K562 (cell line): ENCODE measurements around the gene FAM186B. TPM values are rescaled to one million over a fixed set of nuclear protein-coding genes. Genes with fewer than 3 reads are reported as not detected.

Source experiments
- COPS2 ChIP-seq: fragments of 450-650 bp; conservative IDR thresholded peaks from 2 replicates; pipeline ENCODE4 v1.6.1; 2016; ENCODE audit warnings: mild to moderate bottlenecking, moderate library complexity
- POLR2G ChIP-seq: fragments of 200-400 bp; formaldehyde crosslinking; IDR thresholded peaks from 2 replicates; pipeline ENCODE4 v1.6.1; 2017; ENCODE audit warnings: low read depth, mild to moderate bottlenecking, antibody characterized with exemption, low read length, moderate library complexity
- polyA plus RNA-seq, 8 experiments: library from polyadenylated mRNA; depleted of rRNA in 4 of 8; stranded (reverse) in 5 of 8; unstranded in 3 of 8; fragments of >200 nt; fragmentation: Nextera tagmentation in 2 of 8; fragmentation: Illumina TruSeq in 1 of 8; extraction: Ambion mirVana in 2 of 8; extraction: Trizol in 1 of 8; gene quantifications; 2 replicates each; pipeline versions ENCODE4 v1.2.1 to v1.2.3, GENCODE V29; 2011 to 2014; ENCODE audit warnings: inconsistent platforms in 1 of 8, missing spikeins in 1 of 8
- small RNA-seq: library from RNA; depleted of rRNA; stranded (forward); fragments of <200 nt; gene quantifications from one replicate; pipeline ENCODE3, GENCODE V24; 2014
- total RNA-seq, 7 experiments: library from RNA; depleted of rRNA in 6 of 7; stranded (reverse); fragments of >200 nt in 6 of 7; fragmentation: Illumina TruSeq in 2 of 7; extraction: Trizol in 2 of 7; gene quantifications; 2 replicates each; pipeline versions ENCODE4 v1.2.1 to v1.2.3, GENCODE V29; 2011 to 2021; ENCODE audit warnings: low replicate concordance in 1 of 7
- TF ChIP-seq, protein P1 (sequence below): sonication (generic); formaldehyde crosslinking; IDR thresholded peaks from 2 replicates; pipeline ENCODE4 v1.8.0; 2022; ENCODE audit warnings: missing genetic modification reagents, mild to moderate bottlenecking, moderate library complexity, borderline replicate concordance
- TF ChIP-seq, protein P2 (sequence below): fragments of 250-450 bp; sonication (Bioruptor Pico); IDR thresholded peaks from 2 replicates; pipeline ENCODE4 v1.4.0; 2020

Gene FAM186B
- total and polyA plus RNA-seq, 9 of the 15 experiments (the other 6 are each of a cell fraction or from before 2014, with no cell fraction given) = 0.07 to 0.42 (median 0.15) TPM

DNA sequence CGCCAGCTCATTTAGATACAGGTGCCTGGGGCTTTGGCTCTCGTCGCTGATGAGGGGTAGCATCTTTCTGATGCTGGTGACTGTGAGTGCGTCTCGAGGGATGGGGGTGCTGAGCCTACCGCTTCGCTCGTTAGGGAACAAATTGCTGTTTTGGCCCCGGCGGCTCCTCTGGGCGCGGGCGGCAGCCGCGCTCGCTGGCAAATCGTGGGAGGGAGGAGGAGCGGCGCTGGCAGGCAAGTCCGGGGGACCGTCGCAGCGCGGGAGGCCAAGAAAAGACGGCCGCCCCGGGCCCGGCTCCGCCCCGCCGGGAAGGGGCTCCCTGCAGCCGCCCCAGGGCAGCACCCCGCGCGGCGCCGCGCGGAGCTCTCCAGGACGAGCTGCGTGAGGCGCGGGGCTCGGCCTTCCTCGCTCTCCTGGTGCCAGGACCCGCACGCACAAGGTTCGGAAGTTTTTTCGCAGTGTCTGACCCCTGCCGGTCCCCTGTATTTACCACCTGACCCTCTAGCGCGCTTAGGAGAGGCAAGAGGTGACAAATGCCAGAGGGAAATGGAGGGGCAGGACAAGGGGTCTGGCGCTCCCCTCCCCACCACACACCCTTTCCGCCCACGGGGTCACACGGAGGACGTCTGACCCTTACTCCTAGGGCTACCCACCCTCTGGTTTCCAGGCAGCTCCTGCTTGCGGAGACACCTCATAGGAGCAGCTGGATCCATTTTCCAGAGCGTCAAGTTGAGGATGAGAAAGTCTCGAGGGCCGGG, 67.5 kb downstream of the FAM186B start (continued):
- TF ChIP-seq, protein P1, sequence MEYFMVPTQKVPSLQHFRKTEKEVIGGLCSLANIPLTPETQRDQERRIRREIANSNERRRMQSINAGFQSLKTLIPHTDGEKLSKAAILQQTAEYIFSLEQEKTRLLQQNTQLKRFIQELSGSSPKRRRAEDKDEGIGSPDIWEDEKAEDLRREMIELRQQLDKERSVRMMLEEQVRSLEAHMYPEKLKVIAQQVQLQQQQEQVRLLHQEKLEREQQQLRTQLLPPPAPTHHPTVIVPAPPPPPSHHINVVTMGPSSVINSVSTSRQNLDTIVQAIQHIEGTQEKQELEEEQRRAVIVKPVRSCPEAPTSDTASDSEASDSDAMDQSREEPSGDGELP (CRISPR knock-in tag) = 0 out of 2 replicates have a peak, but pooled peaks have one; percentile 14
- TF ChIP-seq POLR2G (0 out of 2 replicates have a peak, but pooled peaks have one; percentile 20), COPS2 (no peak)
- TF ChIP-seq, protein P2, sequence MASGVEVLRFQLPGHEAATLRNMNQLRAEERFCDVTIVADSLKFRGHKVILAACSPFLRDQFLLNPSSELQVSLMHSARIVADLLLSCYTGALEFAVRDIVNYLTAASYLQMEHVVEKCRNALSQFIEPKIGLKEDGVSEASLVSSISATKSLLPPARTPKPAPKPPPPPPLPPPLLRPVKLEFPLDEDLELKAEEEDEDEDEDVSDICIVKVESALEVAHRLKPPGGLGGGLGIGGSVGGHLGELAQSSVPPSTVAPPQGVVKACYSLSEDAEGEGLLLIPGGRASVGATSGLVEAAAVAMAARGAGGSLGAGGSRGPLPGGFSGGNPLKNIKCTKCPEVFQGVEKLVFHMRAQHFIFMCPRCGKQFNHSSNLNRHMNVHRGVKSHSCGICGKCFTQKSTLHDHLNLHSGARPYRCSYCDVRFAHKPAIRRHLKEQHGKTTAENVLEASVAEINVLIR = no peak

Small RNAs within 50 kb of the gene (small RNA-seq; reads per million reads assigned to genes)
- gene HIGD1AP9 (not detected), gene POLR2KP1 (not detected), gene RNU6-834P (not detected)

Other genes with a start within 250 kb of the FAM186B start
Only the 7 nearest of the 8 such genes appear.
- 0.08 TPM in 1 of 2 replicates, not detected in the other for gene KCNH3, start 66.6 kb downstream of the FAM186B start, total RNA-seq (2014; rRNA removed)
- not detected in 2 replicates for gene KCNH3, start 66.6 kb downstream of the FAM186B start, total RNA-seq (2014; rRNA removed; fragmentation: Illumina TruSeq; extraction: Trizol)
- gene KCNH3, start 66.6 kb downstream of the FAM186B start, total RNA-seq (2015; rRNA removed; fragmentation: Illumina TruSeq; extraction: Trizol) = not detected in 2 replicates
- gene KCNH3, start 66.6 kb downstream of the FAM186B start, total RNA-seq (2021) = 0.09 and 0.29 TPM in 2 replicates
- gene KCNH3, start 66.6 kb downstream of the FAM186B start, polyA plus RNA-seq (2011; rRNA removed) = 0.01 and 0.04 TPM in 2 replicates
- gene KCNH3, start 66.6 kb downstream of the FAM186B start, polyA plus RNA-seq (2014; fragmentation: Illumina TruSeq; extraction: Trizol) = not detected in 2 replicates
- gene KCNH3, start 66.6 kb downstream of the FAM186B start, polyA plus RNA-seq (2014; fragmentation: Nextera tagmentation; extraction: Ambion mirVana) = not detected
- 0.09 TPM in 1 of 2 replicates, not detected in the other for gene KCNH3, start 66.6 kb downstream of the FAM186B start, polyA plus RNA-seq (2014; rRNA removed)
- gene MCRS1, start 37.5 kb downstream of the FAM186B start, total RNA-seq (2014; rRNA removed) = 69.2 and 95.6 TPM in 2 replicates
- 36.4 and 50.0 TPM in 2 replicates for gene MCRS1, start 37.5 kb downstream of the FAM186B start, total RNA-seq (2014; rRNA removed; fragmentation: Illumina TruSeq; extraction: Trizol)
- gene MCRS1, start 37.5 kb downstream of the FAM186B start, total RNA-seq (2015; rRNA removed; fragmentation: Illumina TruSeq; extraction: Trizol) = 71.7 and 73.2 TPM in 2 replicates
- gene MCRS1, start 37.5 kb downstream of the FAM186B start, total RNA-seq (2021) = 88.0 and 94.5 TPM in 2 replicates
- gene MCRS1, start 37.5 kb downstream of the FAM186B start, polyA plus RNA-seq (2011; rRNA removed) = 70.1 and 89.9 TPM in 2 replicates
- 74.2 and 74.9 TPM in 2 replicates for gene MCRS1, start 37.5 kb downstream of the FAM186B start, polyA plus RNA-seq (2014; fragmentation: Illumina TruSeq; extraction: Trizol)
- gene MCRS1, start 37.5 kb downstream of the FAM186B start, polyA plus RNA-seq (2014; fragmentation: Nextera tagmentation; extraction: Ambion mirVana) = 10 to 100 TPM; 60.8 to 98.6 TPM
- 99.9 and 100 TPM in 2 replicates for gene MCRS1, start 37.5 kb downstream of the FAM186B start, polyA plus RNA-seq (2014; rRNA removed)
- 5.7 and 7.1 TPM in 2 replicates for gene PRPF40B, start 17.9 kb upstream of the FAM186B start, total RNA-seq (2014; rRNA removed)
- 5.0 and 5.8 TPM in 2 replicates for gene PRPF40B, start 17.9 kb upstream of the FAM186B start, total RNA-seq (2014; rRNA removed; fragmentation: Illumina TruSeq; extraction: Trizol)
- gene PRPF40B, start 17.9 kb upstream of the FAM186B start, total RNA-seq (2015; rRNA removed; fragmentation: Illumina TruSeq; extraction: Trizol) = 4.8 TPM in 2 replicates
- gene PRPF40B, start 17.9 kb upstream of the FAM186B start, total RNA-seq (2021) = 8.5 and 10.6 TPM in 2 replicates
- gene PRPF40B, start 17.9 kb upstream of the FAM186B start, polyA plus RNA-seq (2011; rRNA removed) = 4.5 and 5.2 TPM in 2 replicates
- gene PRPF40B, start 17.9 kb upstream of the FAM186B start, polyA plus RNA-seq (2014; fragmentation: Illumina TruSeq; extraction: Trizol) = 4.6 and 5.1 TPM in 2 replicates
- gene PRPF40B, start 17.9 kb upstream of the FAM186B start, polyA plus RNA-seq (2014; fragmentation: Nextera tagmentation; extraction: Ambion mirVana) = under 1 TPM; 0.55 to 0.85 TPM
- 7.8 and 10.0 TPM in 2 replicates for gene PRPF40B, start 17.9 kb upstream of the FAM186B start, polyA plus RNA-seq (2014; rRNA removed)
- 8.8 and 9.5 TPM in 2 replicates for gene FMNL3, start 101.8 kb upstream of the FAM186B start, total RNA-seq (2014; rRNA removed)
- gene FMNL3, start 101.8 kb upstream of the FAM186B start, total RNA-seq (2014; rRNA removed; fragmentation: Illumina TruSeq; extraction: Trizol) = 6.8 and 7.9 TPM in 2 replicates
- gene FMNL3, start 101.8 kb upstream of the FAM186B start, total RNA-seq (2015; rRNA removed; fragmentation: Illumina TruSeq; extraction: Trizol) = 6.4 and 7.1 TPM in 2 replicates
- 11.1 and 14.4 TPM in 2 replicates for gene FMNL3, start 101.8 kb upstream of the FAM186B start, total RNA-seq (2021)
- gene FMNL3, start 101.8 kb upstream of the FAM186B start, polyA plus RNA-seq (2011; rRNA removed) = 6.9 and 7.0 TPM in 2 replicates
- gene FMNL3, start 101.8 kb upstream of the FAM186B start, polyA plus RNA-seq (2014; fragmentation: Illumina TruSeq; extraction: Trizol) = 6.7 and 7.7 TPM in 2 replicates
- gene FMNL3, start 101.8 kb upstream of the FAM186B start, polyA plus RNA-seq (2014; fragmentation: Nextera tagmentation; extraction: Ambion mirVana) = under 1 TPM; 0.49 to 0.53 TPM
- gene FMNL3, start 101.8 kb upstream of the FAM186B start, polyA plus RNA-seq (2014; rRNA removed) = 5.4 and 7.4 TPM in 2 replicates
- 147 and 188 TPM in 2 replicates for gene TMBIM6, start 135.9 kb upstream of the FAM186B start, total RNA-seq (2014; rRNA removed)
- gene TMBIM6, start 135.9 kb upstream of the FAM186B start, total RNA-seq (2014; rRNA removed; fragmentation: Illumina TruSeq; extraction: Trizol) = 268 and 290 TPM in 2 replicates
- gene TMBIM6, start 135.9 kb upstream of the FAM186B start, total RNA-seq (2015; rRNA removed; fragmentation: Illumina TruSeq; extraction: Trizol) = 247 and 254 TPM in 2 replicates
- gene TMBIM6, start 135.9 kb upstream of the FAM186B start, total RNA-seq (2021) = 322 and 355 TPM in 2 replicates
- gene TMBIM6, start 135.9 kb upstream of the FAM186B start, polyA plus RNA-seq (2011; rRNA removed) = 357 and 403 TPM in 2 replicates
- gene TMBIM6, start 135.9 kb upstream of the FAM186B start, polyA plus RNA-seq (2014; fragmentation: Illumina TruSeq; extraction: Trizol) = 325 and 352 TPM in 2 replicates
- gene TMBIM6, start 135.9 kb upstream of the FAM186B start, polyA plus RNA-seq (2014; fragmentation: Nextera tagmentation; extraction: Ambion mirVana) = 1,000 to 10,000 TPM; 1,205 to 1,288 TPM
- gene TMBIM6, start 135.9 kb upstream of the FAM186B start, polyA plus RNA-seq (2014; rRNA removed) = 197 and 209 TPM in 2 replicates
- 7.3 and 9.4 TPM in 2 replicates for gene NCKAP5L, start 222.8 kb upstream of the FAM186B start, total RNA-seq (2014; rRNA removed)
- 1.4 and 2.1 TPM in 2 replicates for gene NCKAP5L, start 222.8 kb upstream of the FAM186B start, total RNA-seq (2014; rRNA removed; fragmentation: Illumina TruSeq; extraction: Trizol)
- gene NCKAP5L, start 222.8 kb upstream of the FAM186B start, total RNA-seq (2015; rRNA removed; fragmentation: Illumina TruSeq; extraction: Trizol) = 4.7 and 4.9 TPM in 2 replicates
- 13.4 and 14.4 TPM in 2 replicates for gene NCKAP5L, start 222.8 kb upstream of the FAM186B start, total RNA-seq (2021)
- gene NCKAP5L, start 222.8 kb upstream of the FAM186B start, polyA plus RNA-seq (2011; rRNA removed) = 1.7 and 3.6 TPM in 2 replicates
- 3.7 and 7.7 TPM in 2 replicates for gene NCKAP5L, start 222.8 kb upstream of the FAM186B start, polyA plus RNA-seq (2014; fragmentation: Illumina TruSeq; extraction: Trizol)
- gene NCKAP5L, start 222.8 kb upstream of the FAM186B start, polyA plus RNA-seq (2014; fragmentation: Nextera tagmentation; extraction: Ambion mirVana) = under 1 TPM; 0.01 to 0.04 TPM
- 4.8 and 6.3 TPM in 2 replicates for gene NCKAP5L, start 222.8 kb upstream of the FAM186B start, polyA plus RNA-seq (2014; rRNA removed)
- gene BCDIN3D, start 237.5 kb upstream of the FAM186B start, total RNA-seq (2014; rRNA removed) = 3.7 and 4.3 TPM in 2 replicates
- 4.4 and 4.6 TPM in 2 replicates for gene BCDIN3D, start 237.5 kb upstream of the FAM186B start, total RNA-seq (2014; rRNA removed; fragmentation: Illumina TruSeq; extraction: Trizol)
- gene BCDIN3D, start 237.5 kb upstream of the FAM186B start, total RNA-seq (2015; rRNA removed; fragmentation: Illumina TruSeq; extraction: Trizol) = 4.9 TPM in 2 replicates
- 5.1 and 5.6 TPM in 2 replicates for gene BCDIN3D, start 237.5 kb upstream of the FAM186B start, total RNA-seq (2021)
- gene BCDIN3D, start 237.5 kb upstream of the FAM186B start, polyA plus RNA-seq (2011; rRNA removed) = 3.7 and 5.6 TPM in 2 replicates
- 5.1 and 5.9 TPM in 2 replicates for gene BCDIN3D, start 237.5 kb upstream of the FAM186B start, polyA plus RNA-seq (2014; fragmentation: Illumina TruSeq; extraction: Trizol)
- 1 to 10 TPM; 6.3 to 6.9 TPM for gene BCDIN3D, start 237.5 kb upstream of the FAM186B start, polyA plus RNA-seq (2014; fragmentation: Nextera tagmentation; extraction: Ambion mirVana)
- 5.2 and 5.8 TPM in 2 replicates for gene BCDIN3D, start 237.5 kb upstream of the FAM186B start, polyA plus RNA-seq (2014; rRNA removed)